Measurements from ENCODE around the gene CDK5RAP3.
"Not testable (repeated sequence)": the region's sequence is repeated elsewhere in the genome, so short reads cannot be mapped to it uniquely, and the experiment has no call there.

Gene CDK5RAP3

GRCh38 chr17:47934856-47935255 is 36.1 kb upstream of the CDK5RAP3 start:
- H3K4ac ChIP-seq (ENCODE audit: low read depth, low read length), result no peak overlapping the region
- DNase-seq, result no peak
- H3K27me3 ChIP-seq (ENCODE audit: insufficient read depth, low read length), result no peaks in the 10 kb centered on the region
- no peaks in the 10 kb centered on the region for H3K4me1 ChIP-seq (ENCODE audit: control insufficient read depth in 1 of 2, insufficient read depth in 2 of 2, low read length in 2 of 2)
- no peak overlapping the region for H3K23ac ChIP-seq (ENCODE audit: low read length)
- peaks cover 0 to 2% of the 10 kb centered on the region in 2 experiments for H3K36me3 ChIP-seq (ENCODE audit: control insufficient read depth in 1 of 2, insufficient read depth in 2 of 2, low read length in 2 of 2)
- no peak overlapping the region for H4K91ac ChIP-seq (ENCODE audit: low read depth, low read length)
- no peak overlapping the region for H3K9ac ChIP-seq (ENCODE audit: low read length)
- H3K27ac ChIP-seq (ENCODE audit: low read depth, low read length), result no peak overlapping the region
- no peak overlapping the region for H2BK5ac ChIP-seq (ENCODE audit: low read depth, low read length, poor library complexity)
- no peak overlapping the region for H3K4me3 ChIP-seq (ENCODE audit: low read depth, low read length)
- H3K14ac ChIP-seq (ENCODE audit: low read length), result no peak overlapping the region
- peaks cover 3% of the 10 kb centered on the region for H3K9me3 ChIP-seq (ENCODE audit: insufficient read depth, low read depth, low read length)
- no peaks in the 10 kb centered on the region for H3K79me1 ChIP-seq (ENCODE audit: low read length)
- H3K79me2 ChIP-seq (ENCODE audit: control insufficient read depth, insufficient read depth, low read length, poor library complexity), result no peaks in the 10 kb centered on the region
- H2BK12ac ChIP-seq (ENCODE audit: low read length), result no peak overlapping the region
- no peak overlapping the region for H2AK5ac ChIP-seq (ENCODE audit: low read length)
- no peak overlapping the region for H2BK120ac ChIP-seq (ENCODE audit: insufficient read depth, low read length, poor library complexity)
- no peak overlapping the region for H2AFZ ChIP-seq (ENCODE audit: insufficient read depth, low read length, poor library complexity)
- H3K18ac ChIP-seq (ENCODE audit: low read length), result no peak overlapping the region
- no peak overlapping the region for H4K12ac ChIP-seq (ENCODE audit: low read depth, low read length)
- no peak overlapping the region for H3K4me2 ChIP-seq (ENCODE audit: low read length)
- no CpG with 5 or more reads among the region's 1 CpG for whole genome bisulfite sequencing (ENCODE audit: extremely low coverage, insufficient coverage, insufficient read length)
- H4K8ac ChIP-seq (ENCODE audit: low read depth, low read length), result no peak overlapping the region

DNA sequence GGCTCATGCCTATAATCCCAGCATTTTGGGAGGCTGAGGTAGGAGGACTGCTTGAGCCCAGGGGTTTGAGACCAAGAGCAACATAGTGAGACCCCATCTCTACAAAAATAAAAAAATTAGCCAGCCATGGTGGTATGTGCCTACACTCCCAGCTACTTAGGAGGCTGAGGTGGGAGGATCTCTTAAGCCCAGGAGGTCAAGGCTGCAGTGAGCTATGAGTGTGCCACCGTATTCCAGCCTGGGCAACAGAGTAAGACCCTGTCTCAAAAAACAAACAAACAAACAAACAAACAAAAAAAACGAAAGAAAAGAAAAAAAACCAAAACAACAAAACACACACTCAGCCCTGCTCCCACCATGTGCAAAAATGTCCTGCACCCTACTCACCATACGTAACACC is 35.4 kb upstream of the CDK5RAP3 start:
- not testable (repeated sequence) for H3K23ac ChIP-seq (ENCODE audit: low read length); H3K27me3 ChIP-seq (ENCODE audit: insufficient read depth, low read length); H3K4me3 ChIP-seq (ENCODE audit: low read depth, low read length); H3K4ac ChIP-seq (ENCODE audit: low read depth, low read length); H2BK120ac ChIP-seq (ENCODE audit: insufficient read depth, low read length, poor library complexity); H3K79me1 ChIP-seq (ENCODE audit: low read length); H3K9me3 ChIP-seq (ENCODE audit: insufficient read depth, low read depth, low read length); H3K27ac ChIP-seq (ENCODE audit: low read depth, low read length); H4K91ac ChIP-seq (ENCODE audit: low read depth, low read length); H2AK5ac ChIP-seq (ENCODE audit: low read length); H4K12ac ChIP-seq (ENCODE audit: low read depth, low read length); H3K14ac ChIP-seq (ENCODE audit: low read length); H3K4me2 ChIP-seq (ENCODE audit: low read length); H3K18ac ChIP-seq (ENCODE audit: low read length); H2BK5ac ChIP-seq (ENCODE audit: low read depth, low read length, poor library complexity); H3K36me3 ChIP-seq (ENCODE audit: control insufficient read depth in 1 of 2, insufficient read depth in 2 of 2, low read length in 2 of 2); H3K4me1 ChIP-seq (ENCODE audit: control insufficient read depth in 1 of 2, insufficient read depth in 2 of 2, low read length in 2 of 2); H2AFZ ChIP-seq (ENCODE audit: insufficient read depth, low read length, poor library complexity); DNase-seq; H2BK12ac ChIP-seq (ENCODE audit: low read length); H3K9ac ChIP-seq (ENCODE audit: low read length); H4K8ac ChIP-seq (ENCODE audit: low read depth, low read length); H3K79me2 ChIP-seq (ENCODE audit: control insufficient read depth, insufficient read depth, low read length, poor library complexity)
- no CpG with 5 or more reads among the region's 3 CpGs for WGBS (ENCODE audit: extremely low coverage, insufficient coverage, insufficient read length)

GRCh38 chr17:47935961-47936360 is 35.0 kb upstream of the CDK5RAP3 start:
- no peak overlapping the region for H3K23ac ChIP-seq (ENCODE audit: low read length)
- H3K27me3 ChIP-seq (ENCODE audit: insufficient read depth, low read length), result no peaks in the 10 kb centered on the region
- no CpG with 5 or more reads among the region's 5 CpGs for WGBS (ENCODE audit: extremely low coverage, insufficient coverage, insufficient read length)
- H3K18ac ChIP-seq (ENCODE audit: low read length), result no peak overlapping the region
- H3K9ac ChIP-seq (ENCODE audit: low read length), result no peak overlapping the region
- no peak overlapping the region for H2AK5ac ChIP-seq (ENCODE audit: low read length)
- H3K14ac ChIP-seq (ENCODE audit: low read length), result no peak overlapping the region
- H2BK5ac ChIP-seq (ENCODE audit: low read depth, low read length, poor library complexity), result no peak overlapping the region
- no peak overlapping the region for H4K91ac ChIP-seq (ENCODE audit: low read depth, low read length)
- DNase-seq, result no peak
- H3K4me2 ChIP-seq (ENCODE audit: low read length), result no peak overlapping the region
- H3K27ac ChIP-seq (ENCODE audit: low read depth, low read length), result no peak overlapping the region
- H3K79me2 ChIP-seq (ENCODE audit: control insufficient read depth, insufficient read depth, low read length, poor library complexity), result no peaks in the 10 kb centered on the region
- no peak overlapping the region for H3K4me3 ChIP-seq (ENCODE audit: low read depth, low read length)
- no peak overlapping the region for H4K8ac ChIP-seq (ENCODE audit: low read depth, low read length)
- no peak overlapping the region for H3K4ac ChIP-seq (ENCODE audit: low read depth, low read length)
- H2AFZ ChIP-seq (ENCODE audit: insufficient read depth, low read length, poor library complexity), result no peak overlapping the region
- no peaks in the 10 kb centered on the region for H3K79me1 ChIP-seq (ENCODE audit: low read length)
- no peak overlapping the region for H2BK12ac ChIP-seq (ENCODE audit: low read length)
- H3K9me3 ChIP-seq (ENCODE audit: insufficient read depth, low read depth, low read length), result peaks cover 3% of the 10 kb centered on the region
- no peak overlapping the region for H4K12ac ChIP-seq (ENCODE audit: low read depth, low read length)
- no peaks in the 10 kb centered on the region for H3K36me3 ChIP-seq (ENCODE audit: control insufficient read depth in 1 of 2, insufficient read depth in 2 of 2, low read length in 2 of 2)
- no peaks in the 10 kb centered on the region for H3K4me1 ChIP-seq (ENCODE audit: control insufficient read depth in 1 of 2, insufficient read depth in 2 of 2, low read length in 2 of 2)
- no peak overlapping the region for H2BK120ac ChIP-seq (ENCODE audit: insufficient read depth, low read length, poor library complexity)

DNA sequence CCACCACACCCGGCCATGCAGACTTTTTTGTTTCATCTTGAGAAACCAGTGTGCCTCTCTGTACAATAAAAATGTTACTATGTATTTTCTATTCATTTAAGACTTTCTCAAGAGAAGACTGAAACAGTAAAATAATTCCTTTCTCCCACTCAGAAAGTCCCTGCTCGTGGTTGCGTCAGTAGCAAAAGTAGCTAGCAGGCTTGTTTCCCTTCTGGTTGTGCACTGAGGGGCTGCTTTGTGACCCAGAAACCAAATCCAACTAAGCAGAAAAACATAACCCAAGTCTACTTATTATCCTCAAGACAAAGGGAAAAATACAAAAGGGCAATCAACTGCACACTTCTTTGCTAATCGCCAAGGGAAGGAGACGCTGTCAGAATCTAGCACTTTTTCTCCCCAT is 33.0 kb upstream of the CDK5RAP3 start:
- DNase-seq, result no peak
- H3K27me3 ChIP-seq (ENCODE audit: insufficient read depth, low read length), result no peaks in the 10 kb centered on the region
- H3K14ac ChIP-seq (ENCODE audit: low read length), result no peak overlapping the region
- H2BK5ac ChIP-seq (ENCODE audit: low read depth, low read length, poor library complexity), result no peak overlapping the region
- H3K4me1 ChIP-seq (ENCODE audit: control insufficient read depth in 1 of 2, insufficient read depth in 2 of 2, low read length in 2 of 2), result peaks cover 0 to 8% of the 10 kb centered on the region in 2 experiments
- H3K4me3 ChIP-seq (ENCODE audit: low read depth, low read length), result no peak overlapping the region
- no peak overlapping the region for H2AFZ ChIP-seq (ENCODE audit: insufficient read depth, low read length, poor library complexity)
- no peaks in the 10 kb centered on the region for H3K79me2 ChIP-seq (ENCODE audit: control insufficient read depth, insufficient read depth, low read length, poor library complexity)
- H2BK120ac ChIP-seq (ENCODE audit: insufficient read depth, low read length, poor library complexity), result no peak overlapping the region
- no peak overlapping the region for H3K4me2 ChIP-seq (ENCODE audit: low read length)
- H2BK12ac ChIP-seq (ENCODE audit: low read length), result no peak overlapping the region
- no peak overlapping the region for H3K9ac ChIP-seq (ENCODE audit: low read length)
- H3K36me3 ChIP-seq (ENCODE audit: control insufficient read depth in 1 of 2, insufficient read depth in 2 of 2, low read length in 2 of 2), result no peaks in the 10 kb centered on the region
- no peak overlapping the region for H3K18ac ChIP-seq (ENCODE audit: low read length)
- H3K27ac ChIP-seq (ENCODE audit: low read depth, low read length), result no peak overlapping the region
- H4K12ac ChIP-seq (ENCODE audit: low read depth, low read length), result no peak overlapping the region
- no peak overlapping the region for H4K91ac ChIP-seq (ENCODE audit: low read depth, low read length)
- no peak overlapping the region for H4K8ac ChIP-seq (ENCODE audit: low read depth, low read length)
- no CpG with 5 or more reads among the region's 5 CpGs for WGBS (ENCODE audit: extremely low coverage, insufficient coverage, insufficient read length)
- H3K23ac ChIP-seq (ENCODE audit: low read length), result no peak overlapping the region
- H3K9me3 ChIP-seq (ENCODE audit: insufficient read depth, low read depth, low read length), result peaks cover 3% of the 10 kb centered on the region
- H3K4ac ChIP-seq (ENCODE audit: low read depth, low read length), result no peak overlapping the region
- H3K79me1 ChIP-seq (ENCODE audit: low read length), result peaks cover 3% of the 10 kb centered on the region
- H2AK5ac ChIP-seq (ENCODE audit: low read length), result no peak overlapping the region
